NCI-H1092 treated with DMSO at 0.1 percent for 48 hours (cell line): Measurements from ENCODE around the gene TNFAIP2.
"Not testable (repeated sequence)": the region's sequence is repeated elsewhere in the genome, so short reads cannot be mapped to it uniquely, and the experiment has no call there.

Experiments used
- DNase-seq: peaks from one replicate; lab custom pipeline; 2025; lab: John Stamatoyannopoulos, UW

TNFAIP2 gene

DNA sequence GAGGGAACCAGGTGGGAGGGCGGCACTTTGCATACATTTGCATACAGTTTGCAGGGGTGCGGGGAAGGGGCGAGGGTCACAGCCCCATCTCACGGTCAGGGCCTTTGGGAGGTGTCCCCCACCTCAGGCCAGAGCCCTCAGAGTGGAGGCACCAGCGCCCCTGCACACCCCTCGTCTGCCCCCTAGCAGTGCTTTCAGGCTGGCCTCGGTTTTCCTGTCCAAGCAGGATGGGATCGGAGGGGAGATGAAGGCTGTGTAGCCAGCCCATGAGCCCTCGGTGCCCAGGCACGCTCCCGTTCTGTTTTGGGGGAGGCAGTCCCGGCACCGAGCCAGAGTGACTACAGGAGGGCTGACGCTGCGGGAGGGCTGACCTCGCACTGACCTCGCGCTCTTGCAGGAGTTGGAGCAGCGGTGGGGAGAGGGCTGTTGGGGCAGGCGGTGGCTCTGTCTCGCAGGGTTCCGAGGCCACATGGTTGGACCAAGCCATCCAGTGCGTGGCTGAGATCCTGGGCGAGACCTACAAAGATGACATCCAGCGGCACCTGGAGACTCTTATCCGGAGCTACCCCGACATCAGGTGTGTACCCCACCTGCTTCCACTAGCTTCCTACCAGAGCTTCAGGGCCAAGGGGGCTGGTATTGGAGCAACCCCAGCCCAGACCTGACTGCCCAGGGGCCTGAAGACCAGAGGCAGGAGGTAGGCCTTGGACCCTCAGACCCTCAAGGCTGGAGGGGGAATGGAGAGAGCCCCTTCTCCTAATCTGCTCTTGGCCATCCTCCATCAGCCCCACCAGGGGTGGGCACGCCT is 15.1 kb upstream of the TNFAIP2 start:
- no peak for DNase-seq

- no peak for DNase-seq
Measured at GRCh38 chr14:103108749-103109207, 14.5 kb upstream of the TNFAIP2 start.

- DNase-seq = no peak
Measured at GRCh38 chr14:103109535-103110441, 13.5 kb upstream of the TNFAIP2 start.

GRCh38 chr14:103110681-103111231 is 12.5 kb upstream of the TNFAIP2 start:
- peak; percentile 40 for DNase-seq

DNA sequence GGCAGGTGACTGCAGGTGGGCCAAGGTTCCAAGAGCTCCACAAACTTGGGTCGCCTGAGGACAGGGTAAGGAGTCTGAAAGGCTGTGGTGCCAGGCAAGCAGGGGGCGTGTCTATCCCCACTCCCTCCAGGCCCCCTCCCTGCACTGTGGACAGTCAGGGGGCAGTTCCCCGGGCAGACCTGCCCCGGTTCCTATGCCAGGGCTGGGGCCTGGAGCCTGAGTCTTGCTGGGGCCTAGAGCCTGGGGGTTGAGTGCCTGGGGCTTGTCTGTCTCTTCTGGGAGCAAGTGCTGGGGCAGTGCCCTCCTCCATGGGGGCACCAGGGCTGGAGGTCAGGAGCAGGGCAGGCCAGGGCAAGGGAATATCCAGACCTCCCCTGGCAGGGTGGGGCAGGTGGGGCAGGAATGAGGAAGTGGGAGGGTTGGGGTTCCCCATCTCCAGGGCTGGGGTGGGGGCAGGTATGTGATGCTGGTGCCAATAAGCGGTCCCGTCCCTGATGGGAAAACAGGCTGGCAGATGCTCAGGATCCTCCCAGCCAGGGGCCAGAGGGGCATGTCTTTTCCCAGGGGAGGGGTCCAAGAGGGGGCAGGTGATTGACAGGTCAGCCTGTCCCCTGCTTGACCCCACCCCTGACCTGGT is 11.9 kb upstream of the TNFAIP2 start:
- DNase-seq = no peak

- DNase-seq = no peak
Measured at GRCh38 chr14:103112400-103113243, 10.6 kb upstream of the TNFAIP2 start.

DNA sequence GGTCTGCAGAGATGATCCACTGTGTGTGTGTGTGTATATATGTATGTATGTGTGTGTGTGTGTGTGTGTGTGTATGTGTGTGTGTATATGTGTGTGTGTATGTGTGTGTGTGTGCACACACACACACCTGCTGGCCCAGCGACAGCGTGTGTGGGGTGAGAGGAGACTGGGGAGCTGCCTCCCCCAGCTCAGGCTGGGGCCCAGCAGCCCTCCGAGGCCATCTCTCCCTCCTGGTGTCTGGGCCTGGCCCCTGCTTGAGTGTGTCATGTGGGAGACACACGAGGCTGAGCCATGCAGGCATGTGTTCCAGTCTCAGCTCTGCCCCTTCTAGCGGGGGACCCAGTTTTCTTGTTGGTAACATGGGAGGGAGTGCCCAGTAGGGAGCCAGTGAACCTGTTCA is 10.0 kb upstream of the TNFAIP2 start:
- DNase-seq = no peak

GRCh38 chr14:103113774-103114173 is 9.5 kb upstream of the TNFAIP2 start:
- no peak for DNase-seq

- DNase-seq = not testable (repeated sequence)
Measured at GRCh38 chr14:103115086-103115679, 8.1 kb upstream of the TNFAIP2 start.

DNA sequence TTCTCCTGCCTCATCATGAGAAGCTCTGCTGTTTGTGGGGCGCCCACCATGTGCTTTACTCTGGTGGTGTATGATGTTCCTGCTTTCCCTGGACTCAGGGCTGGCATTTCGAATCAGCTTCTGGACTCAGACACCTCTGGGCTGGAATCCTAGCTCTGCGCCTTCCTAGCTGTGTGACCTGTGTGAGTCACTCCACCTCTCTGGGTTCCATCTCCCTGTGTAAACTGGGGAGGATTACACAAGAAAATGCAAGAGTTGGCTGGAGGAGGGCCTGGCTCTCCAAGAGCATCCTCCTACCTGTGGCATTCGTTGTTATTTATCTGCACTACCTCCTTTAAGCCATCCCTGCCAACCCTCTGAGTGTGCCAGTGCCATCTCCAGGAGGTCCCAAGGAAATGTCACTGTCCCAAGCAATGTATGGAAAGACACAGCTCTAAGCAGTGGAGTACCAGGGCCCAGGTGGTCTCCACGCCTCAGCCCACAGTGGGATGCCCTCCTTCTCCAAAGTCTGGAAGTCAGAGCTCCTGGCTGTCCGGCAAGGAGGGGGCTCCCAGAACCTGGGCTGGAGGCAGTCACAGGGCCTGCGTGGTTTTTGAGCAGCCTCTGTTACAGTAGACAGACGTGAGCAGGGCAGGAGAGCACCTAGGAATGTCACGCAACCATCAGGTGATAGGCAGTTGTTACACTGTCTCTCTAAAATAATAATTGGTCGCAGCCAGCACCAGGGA is 7.3 kb upstream of the TNFAIP2 start:
- no peak for DNase-seq

GRCh38 chr14:103116636-103117035 is 6.6 kb upstream of the TNFAIP2 start:
- no peak for DNase-seq

- DNase-seq = not testable (repeated sequence)
Measured at GRCh38 chr14:103117499-103117898, 5.8 kb upstream of the TNFAIP2 start.

DNA sequence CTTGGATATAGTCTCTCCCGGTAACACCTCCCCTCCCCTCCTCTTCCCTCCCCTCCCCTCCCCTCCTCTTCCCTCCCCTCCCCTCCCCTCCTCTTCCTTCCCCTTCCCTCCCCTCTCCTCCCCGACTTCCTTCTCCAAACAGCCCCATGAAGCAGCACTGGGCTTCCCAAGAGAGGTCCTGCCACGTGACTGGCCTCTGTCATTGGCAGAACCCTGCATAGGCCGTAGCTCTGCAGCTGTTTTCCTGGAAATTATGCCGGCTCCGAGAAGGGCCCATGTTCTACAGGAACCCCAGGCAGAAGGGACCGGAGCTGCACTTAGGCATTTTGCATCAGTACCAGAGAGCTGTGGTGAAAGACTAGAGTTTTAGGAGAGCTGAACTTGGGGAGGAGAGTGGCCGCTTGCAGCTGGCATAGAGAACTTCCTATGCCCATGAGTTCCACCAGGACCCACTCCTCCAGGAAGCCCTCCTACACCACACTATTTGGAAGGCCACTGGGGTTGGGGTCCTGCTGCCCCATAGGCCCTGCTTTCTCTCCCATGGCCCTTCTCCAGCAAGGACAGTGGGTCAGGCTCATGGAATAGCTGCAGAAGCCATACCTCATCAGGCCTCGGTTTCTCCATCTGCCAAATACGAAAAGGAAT is 5.1 kb upstream of the TNFAIP2 start:
- no peak for DNase-seq

- DNase-seq = no peak
Measured at GRCh38 chr14:103118663-103119404, 4.4 kb upstream of the TNFAIP2 start.

- not testable (repeated sequence) for DNase-seq
Measured at GRCh38 chr14:103119527-103119926, 3.7 kb upstream of the TNFAIP2 start.

GRCh38 chr14:103121121-103121845 is 2.0 kb upstream of the TNFAIP2 start:
- DNase-seq = peak; percentile 74

DNA sequence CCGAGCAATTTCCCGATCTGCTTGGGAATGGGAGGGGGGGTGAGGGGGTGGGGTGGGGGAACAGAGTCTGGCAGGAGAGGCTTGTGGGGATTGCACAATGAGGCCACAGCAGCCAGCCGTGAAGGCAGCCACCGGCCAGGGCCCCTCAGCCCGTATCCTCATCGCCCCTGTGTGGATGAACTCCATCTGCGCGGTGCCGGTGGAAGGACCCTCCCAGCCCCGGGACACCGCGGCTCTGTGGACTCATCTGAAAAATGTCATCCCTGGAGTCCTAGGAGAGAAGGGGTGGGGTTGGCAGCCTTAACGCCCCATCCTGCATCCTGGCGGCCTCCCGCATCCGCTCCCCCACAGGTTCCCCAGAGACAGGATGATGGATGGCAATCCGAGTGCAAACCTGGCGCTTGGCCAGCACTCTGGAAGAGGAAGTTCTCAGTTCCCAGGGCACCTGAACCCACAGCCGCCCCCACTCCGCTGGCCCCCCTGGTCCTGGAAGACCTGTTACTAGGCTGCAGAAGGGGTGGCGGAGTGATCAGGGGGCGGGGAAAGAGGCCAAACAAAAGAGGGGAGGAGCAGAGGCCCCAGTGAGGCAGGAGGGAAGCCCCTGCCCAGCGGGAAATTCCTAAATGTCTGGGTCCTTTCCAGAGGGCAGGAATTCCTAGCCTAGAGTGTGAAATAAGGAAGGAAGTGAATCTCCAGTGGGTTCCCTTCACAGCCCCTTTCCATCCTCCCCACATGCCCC is 1.2 kb upstream of the TNFAIP2 start:
- DNase-seq = peak; percentile 78
